COLO668 (cell line): ENCODE data around the gene ASPSCR1.

Experiments used
- DNase-seq: peaks from one replicate; lab custom pipeline; 2025; ENCODE audit not compliant: unreplicated experiment; lab: John Stamatoyannopoulos, UW

The ASPSCR1 gene

DNA sequence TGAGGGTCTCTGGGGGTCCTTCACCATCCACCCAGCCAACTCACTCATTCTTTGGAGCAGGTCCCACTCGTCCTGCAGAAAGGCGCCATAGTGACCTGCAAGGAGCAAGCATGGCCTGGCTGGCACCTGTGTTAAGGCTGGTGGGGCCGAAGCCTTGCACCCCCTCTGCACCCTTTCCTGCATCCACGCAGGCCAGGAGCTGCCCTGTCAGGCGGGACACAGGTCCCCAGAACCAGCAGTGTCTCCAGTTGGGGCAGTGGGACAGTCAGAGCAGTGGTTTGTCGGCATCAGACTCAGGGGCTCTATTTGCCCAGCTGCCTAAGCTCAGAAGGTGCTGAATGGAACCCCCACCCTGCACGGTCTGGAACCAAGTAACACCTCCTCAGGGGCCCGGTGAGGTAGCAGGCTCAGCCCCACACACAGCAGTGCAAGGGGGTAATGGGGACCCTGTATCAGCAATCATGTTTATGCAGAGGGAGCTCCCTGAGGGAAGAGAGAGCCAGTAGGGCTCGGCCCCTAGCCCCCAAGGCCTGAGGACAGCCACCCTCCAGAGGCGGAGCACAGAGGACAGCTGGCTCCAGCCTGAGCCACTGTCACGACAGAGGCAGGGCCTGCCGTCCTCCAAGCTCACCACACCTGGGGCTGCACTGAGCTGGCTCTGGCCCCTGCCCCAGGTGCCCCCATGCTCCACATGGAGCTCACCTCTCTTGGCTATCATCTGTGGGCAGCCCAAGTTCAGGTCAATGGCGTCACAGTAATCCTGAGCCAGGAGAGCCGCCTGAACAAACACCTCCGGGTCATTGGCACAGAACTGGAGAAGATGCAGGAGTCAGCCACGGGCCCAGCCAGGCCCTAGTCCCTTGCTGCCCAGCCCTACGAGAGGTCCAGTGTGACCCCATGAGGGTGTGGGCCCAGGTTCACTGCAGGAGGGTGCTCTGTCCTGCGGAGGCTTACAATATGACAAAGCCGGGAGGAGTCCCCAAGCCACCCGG lies 86.3 kb downstream of the ASPSCR1 start:
- DNase-seq: no peak

DNA sequence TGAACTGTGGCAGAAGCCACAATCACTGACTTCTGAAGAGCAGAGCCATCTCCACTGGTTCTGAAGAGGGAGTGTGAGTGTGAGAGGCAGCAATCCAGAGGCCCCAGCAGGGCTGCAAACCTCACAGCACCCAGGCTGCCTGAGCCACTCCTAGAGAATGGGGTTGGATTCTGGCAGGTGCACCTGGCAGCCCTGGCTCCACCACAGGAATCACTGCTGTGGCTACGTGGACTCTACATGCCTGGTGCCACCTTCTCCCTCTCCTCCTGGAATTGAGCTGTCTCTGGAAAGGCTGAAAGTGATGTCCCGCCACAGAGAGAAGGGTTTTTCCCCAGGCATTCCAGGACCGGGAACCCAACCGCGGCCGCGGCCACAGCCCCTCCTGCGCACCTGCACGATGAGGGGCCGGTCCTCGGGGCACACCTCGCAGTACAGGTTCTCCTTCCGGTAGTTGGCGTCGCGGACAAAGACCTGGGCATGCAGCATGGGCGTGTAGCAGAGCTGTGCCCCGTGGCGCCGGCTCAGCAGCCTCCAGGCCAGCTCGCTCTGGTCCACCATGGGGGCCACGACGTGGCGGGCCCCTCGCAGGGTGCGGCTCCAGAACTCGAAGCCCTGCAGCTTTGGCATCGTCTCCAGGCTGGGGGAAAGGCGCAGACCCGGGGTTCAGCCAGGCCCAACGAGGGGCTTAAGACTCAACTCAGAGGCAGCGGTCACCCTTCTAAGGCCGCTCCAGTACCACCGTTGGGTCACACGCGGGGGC lies 87.2 kb downstream of the ASPSCR1 start:
- peak; percentile 68 for DNase-seq

DNA sequence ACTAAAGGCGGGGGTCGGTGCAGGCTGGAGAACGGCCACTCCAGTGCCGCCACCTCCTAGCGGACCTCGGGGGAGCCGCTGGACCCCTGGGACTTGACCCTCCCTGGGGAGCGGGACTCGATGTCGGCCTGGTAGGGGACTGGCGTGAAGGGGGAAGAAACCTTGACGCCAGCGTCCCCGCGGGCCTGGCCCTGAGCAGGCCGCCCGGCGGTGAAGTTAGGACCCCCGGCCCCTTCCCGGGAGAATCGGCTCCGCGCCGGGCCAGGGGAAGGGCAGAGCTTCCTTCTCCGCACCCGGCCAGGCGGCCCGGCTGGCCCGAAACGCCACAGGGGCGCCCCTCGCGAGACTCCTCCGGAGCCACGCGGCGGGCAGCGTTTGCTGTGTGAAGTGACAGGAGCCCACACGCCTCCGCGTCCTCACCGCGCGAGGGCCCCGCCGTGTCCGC lies 87.8 kb downstream of the ASPSCR1 start:
- DNase-seq: peak; percentile 52

DNA sequence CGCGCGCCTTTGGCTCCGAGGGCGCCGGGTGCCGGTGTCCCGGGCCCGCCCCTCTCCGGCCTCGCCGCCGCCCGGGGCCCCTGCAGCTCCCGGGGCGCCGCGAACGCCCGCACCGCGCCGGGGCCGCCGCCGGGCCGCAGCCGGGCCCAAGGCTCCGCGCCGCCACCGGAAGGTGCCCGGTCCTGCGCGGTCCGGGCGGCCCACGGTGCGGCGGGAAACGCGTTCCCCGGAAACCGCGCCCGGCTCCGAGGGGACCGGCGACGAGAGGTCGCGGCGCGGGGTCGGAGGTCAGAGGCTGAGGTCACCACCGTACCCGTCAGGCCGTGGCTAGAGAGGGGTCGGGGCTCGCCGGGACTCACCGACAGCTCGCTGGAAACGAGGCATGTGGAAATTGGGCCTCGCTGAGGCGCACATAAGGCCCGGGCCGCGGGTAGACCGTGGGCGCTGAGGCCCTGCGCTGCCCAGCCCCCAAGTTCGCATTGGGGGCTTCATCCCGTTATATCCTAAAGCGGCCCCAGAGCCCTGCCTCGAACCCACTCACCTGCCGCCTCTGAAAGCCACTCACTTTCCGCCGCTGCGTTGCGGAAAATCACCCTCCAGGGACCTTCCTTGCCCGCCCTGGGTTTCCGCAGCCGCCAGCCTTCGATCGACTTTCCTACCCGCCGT lies 88.3 kb downstream of the ASPSCR1 start, which contains the start of gene DUS1L:
TSS of gene DUS1L (minus strand) at position 167 of the 666 bp plus-strand sequence. CDS start 745 bp downstream, outside the sequence.
- DNase-seq: peak; percentile 67
